ENCODE results near the gene ACY1.

GRCh38 chr3:51938780-51939425 is 44.4 kb upstream of the ACY1 start:
- TF ChIP-seq, protein P1, sequence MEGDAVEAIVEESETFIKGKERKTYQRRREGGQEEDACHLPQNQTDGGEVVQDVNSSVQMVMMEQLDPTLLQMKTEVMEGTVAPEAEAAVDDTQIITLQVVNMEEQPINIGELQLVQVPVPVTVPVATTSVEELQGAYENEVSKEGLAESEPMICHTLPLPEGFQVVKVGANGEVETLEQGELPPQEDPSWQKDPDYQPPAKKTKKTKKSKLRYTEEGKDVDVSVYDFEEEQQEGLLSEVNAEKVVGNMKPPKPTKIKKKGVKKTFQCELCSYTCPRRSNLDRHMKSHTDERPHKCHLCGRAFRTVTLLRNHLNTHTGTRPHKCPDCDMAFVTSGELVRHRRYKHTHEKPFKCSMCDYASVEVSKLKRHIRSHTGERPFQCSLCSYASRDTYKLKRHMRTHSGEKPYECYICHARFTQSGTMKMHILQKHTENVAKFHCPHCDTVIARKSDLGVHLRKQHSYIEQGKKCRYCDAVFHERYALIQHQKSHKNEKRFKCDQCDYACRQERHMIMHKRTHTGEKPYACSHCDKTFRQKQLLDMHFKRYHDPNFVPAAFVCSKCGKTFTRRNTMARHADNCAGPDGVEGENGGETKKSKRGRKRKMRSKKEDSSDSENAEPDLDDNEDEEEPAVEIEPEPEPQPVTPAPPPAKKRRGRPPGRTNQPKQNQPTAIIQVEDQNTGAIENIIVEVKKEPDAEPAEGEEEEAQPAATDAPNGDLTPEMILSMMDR (IDR thresholded peaks at IDR 0.05): no peak
- no peak for TF ChIP-seq ZFX (IDR thresholded peaks at IDR 0.05; ENCODE audit: borderline replicate concordance)

All from 22Rv1 (cell line).